ENCODE data around the gene MEX3D.
A peak's percentile ranks its signal among the peaks of the same experiment; 100 is the strongest.

MEX3D gene

GRCh38 chr19:1598777-1599459, 30.8 kb upstream of the MEX3D start:
- no peak for DNase-seq

- no peak for DNase-seq
Observed at GRCh38 chr19:1593501-1593772, 25.3 kb upstream of the MEX3D start.

GRCh38 chr19:1592755-1593500, 24.8 kb upstream of the MEX3D start, which contains the start of gene MBD3:
TSS of gene MBD3 (minus strand) at chr19:1592865. CDS start at chr19:1592631, 234 bp downstream.
- DNase-seq, result peak; percentile 43 to 94 (median 87)

- peak in 56 of 58 donors; percentile 12 to 87 (median 70) for DNase-seq
Observed at GRCh38 chr19:1592024-1592754, 24.1 kb upstream of the MEX3D start.

GRCh38 chr19:1591421-1592023, 23.4 kb upstream of the MEX3D start:
- DNase-seq, result no peak

GRCh38 chr19:1590641-1591397, 22.7 kb upstream of the MEX3D start:
- DNase-seq, result no peak

GRCh38 chr19:1587872-1588271, 19.7 kb upstream of the MEX3D start:
- no peak for DNase-seq

GRCh38 chr19:1585243-1585580, 17.1 kb upstream of the MEX3D start:
- DNase-seq, result no peak

- DNase-seq, result no peak
Observed at GRCh38 chr19:1584500-1585242, 16.5 kb upstream of the MEX3D start.

- DNase-seq, result no peak
Observed at GRCh38 chr19:1582201-1582600, 14.1 kb upstream of the MEX3D start.

- DNase-seq, result no peak
Observed at GRCh38 chr19:1580957-1581356, 12.8 kb upstream of the MEX3D start.

GRCh38 chr19:1580382-1580781, 12.3 kb upstream of the MEX3D start:
- no peak for DNase-seq

- no peak for DNase-seq
Observed at GRCh38 chr19:1579222-1579621, 11.1 kb upstream of the MEX3D start.

GRCh38 chr19:1577929-1578618, 9.9 kb upstream of the MEX3D start:
- no peak for DNase-seq

- no peak for DNase-seq
Observed at GRCh38 chr19:1577090-1577928, 9.2 kb upstream of the MEX3D start.

- DNase-seq, result peak in 1 of 58 donors; percentile 0
Observed at GRCh38 chr19:1576242-1577089, 8.3 kb upstream of the MEX3D start.

- no peak for DNase-seq
Observed at GRCh38 chr19:1575323-1576241, 7.5 kb upstream of the MEX3D start.

Data from anterior cingulate cortex (tissue), 58 donors.